ENCODE results near the gene SYNGR3. TPM values are rescaled to one million over a fixed set of nuclear protein-coding genes. Genes with fewer than 3 reads are reported as not detected.

SYNGR3 gene
- total and polyA plus RNA-seq, 2 of the 13 experiments (the other 11 are each of a cell fraction or from before 2014, with no cell fraction given): 0.97 to 5.7 TPM

DNA sequence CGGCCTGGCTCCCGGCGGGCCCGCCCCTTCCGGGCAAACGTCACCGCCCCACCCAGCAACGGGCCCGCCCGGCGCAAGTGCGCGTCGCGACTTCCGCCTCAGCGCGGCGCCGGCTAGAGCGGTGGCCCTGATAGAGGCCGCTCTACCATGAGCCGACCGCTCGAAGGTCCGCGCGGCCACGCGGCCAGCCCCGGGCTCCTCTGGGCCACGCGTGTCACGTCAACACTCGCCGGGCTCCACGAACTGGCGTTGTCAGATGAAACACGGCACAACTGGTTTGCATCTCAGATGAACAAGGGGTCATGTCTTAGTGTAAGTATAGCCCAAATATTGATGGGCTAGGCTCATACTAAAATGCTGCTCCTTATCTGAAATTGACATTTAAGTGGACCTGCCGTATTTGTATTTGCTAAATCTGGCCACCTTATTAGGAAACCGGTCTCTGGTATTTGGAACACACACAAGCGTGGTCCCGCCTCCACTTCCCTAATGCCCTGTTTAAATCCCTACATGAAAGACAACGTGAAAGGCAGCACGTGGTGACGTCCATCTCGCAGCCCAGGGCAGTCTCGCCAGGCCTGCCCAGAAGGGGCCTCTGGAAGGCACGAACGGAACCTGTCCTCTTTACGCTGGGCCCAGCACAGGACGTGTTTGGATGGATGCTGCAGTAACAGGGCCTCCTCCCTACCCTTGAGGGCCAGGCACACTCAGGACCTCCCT, 20.2 kb downstream of the SYNGR3 start, which contains the start of gene ZNF598 (continued):
- TF ChIP-seq, protein P1, sequence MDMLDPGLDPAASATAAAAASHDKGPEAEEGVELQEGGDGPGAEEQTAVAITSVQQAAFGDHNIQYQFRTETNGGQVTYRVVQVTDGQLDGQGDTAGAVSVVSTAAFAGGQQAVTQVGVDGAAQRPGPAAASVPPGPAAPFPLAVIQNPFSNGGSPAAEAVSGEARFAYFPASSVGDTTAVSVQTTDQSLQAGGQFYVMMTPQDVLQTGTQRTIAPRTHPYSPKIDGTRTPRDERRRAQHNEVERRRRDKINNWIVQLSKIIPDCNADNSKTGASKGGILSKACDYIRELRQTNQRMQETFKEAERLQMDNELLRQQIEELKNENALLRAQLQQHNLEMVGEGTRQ (IDR thresholded peaks at IDR 0.05; ENCODE audit: low read depth, low read length): no peak
- TF ChIP-seq, protein P1 (CRISPR knock-in tag; IDR thresholded peaks at IDR 0.05; ENCODE audit: borderline replicate concordance): no peak
- TF ChIP-seq PHF8 (CRISPR knock-in tag; IDR thresholded peaks at IDR 0.05) (peak; percentile 86), HHEX (CRISPR knock-in tag; IDR thresholded peaks at IDR 0.05) (no peak), NFIC (IDR thresholded peaks at IDR 0.05; ENCODE audit: low read length) (no peak), HNRNPL (IDR thresholded peaks at IDR 0.05; ENCODE audit: low read depth, low read length) (no peak), JUNB (CRISPR knock-in tag; IDR thresholded peaks at IDR 0.05; ENCODE audit: borderline replicate concordance) (no peak), ZNF263 (CRISPR knock-in tag; IDR thresholded peaks at IDR 0.05) (no peak), NAIF1 (CRISPR knock-in tag; IDR thresholded peaks at IDR 0.05; ENCODE audit: borderline replicate concordance) (no peak), NCOR1 (IDR thresholded peaks at IDR 0.05; ENCODE audit: borderline replicate concordance, low read length) (no peak)
- TF ChIP-seq, protein P2, sequence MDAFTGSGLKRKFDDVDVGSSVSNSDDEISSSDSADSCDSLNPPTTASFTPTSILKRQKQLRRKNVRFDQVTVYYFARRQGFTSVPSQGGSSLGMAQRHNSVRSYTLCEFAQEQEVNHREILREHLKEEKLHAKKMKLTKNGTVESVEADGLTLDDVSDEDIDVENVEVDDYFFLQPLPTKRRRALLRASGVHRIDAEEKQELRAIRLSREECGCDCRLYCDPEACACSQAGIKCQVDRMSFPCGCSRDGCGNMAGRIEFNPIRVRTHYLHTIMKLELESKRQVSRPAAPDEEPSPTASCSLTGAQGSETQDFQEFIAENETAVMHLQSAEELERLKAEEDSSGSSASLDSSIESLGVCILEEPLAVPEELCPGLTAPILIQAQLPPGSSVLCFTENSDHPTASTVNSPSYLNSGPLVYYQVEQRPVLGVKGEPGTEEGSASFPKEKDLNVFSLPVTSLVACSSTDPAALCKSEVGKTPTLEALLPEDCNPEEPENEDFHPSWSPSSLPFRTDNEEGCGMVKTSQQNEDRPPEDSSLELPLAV (CRISPR knock-in tag; conservative IDR thresholded peaks at IDR 0.05; ENCODE audit: low read depth): no peak
- TF ChIP-seq, protein P3, sequence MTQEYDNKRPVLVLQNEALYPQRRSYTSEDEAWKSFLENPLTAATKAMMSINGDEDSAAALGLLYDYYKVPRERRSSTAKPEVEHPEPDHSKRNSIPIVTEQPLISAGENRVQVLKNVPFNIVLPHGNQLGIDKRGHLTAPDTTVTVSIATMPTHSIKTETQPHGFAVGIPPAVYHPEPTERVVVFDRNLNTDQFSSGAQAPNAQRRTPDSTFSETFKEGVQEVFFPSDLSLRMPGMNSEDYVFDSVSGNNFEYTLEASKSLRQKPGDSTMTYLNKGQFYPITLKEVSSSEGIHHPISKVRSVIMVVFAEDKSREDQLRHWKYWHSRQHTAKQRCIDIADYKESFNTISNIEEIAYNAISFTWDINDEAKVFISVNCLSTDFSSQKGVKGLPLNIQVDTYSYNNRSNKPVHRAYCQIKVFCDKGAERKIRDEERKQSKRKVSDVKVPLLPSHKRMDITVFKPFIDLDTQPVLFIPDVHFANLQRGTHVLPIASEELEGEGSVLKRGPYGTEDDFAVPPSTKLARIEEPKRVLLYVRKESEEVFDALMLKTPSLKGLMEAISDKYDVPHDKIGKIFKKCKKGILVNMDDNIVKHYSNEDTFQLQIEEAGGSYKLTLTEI (CRISPR knock-in tag; conservative IDR thresholded peaks at IDR 0.05): no peak
- TF ChIP-seq, protein P4, sequence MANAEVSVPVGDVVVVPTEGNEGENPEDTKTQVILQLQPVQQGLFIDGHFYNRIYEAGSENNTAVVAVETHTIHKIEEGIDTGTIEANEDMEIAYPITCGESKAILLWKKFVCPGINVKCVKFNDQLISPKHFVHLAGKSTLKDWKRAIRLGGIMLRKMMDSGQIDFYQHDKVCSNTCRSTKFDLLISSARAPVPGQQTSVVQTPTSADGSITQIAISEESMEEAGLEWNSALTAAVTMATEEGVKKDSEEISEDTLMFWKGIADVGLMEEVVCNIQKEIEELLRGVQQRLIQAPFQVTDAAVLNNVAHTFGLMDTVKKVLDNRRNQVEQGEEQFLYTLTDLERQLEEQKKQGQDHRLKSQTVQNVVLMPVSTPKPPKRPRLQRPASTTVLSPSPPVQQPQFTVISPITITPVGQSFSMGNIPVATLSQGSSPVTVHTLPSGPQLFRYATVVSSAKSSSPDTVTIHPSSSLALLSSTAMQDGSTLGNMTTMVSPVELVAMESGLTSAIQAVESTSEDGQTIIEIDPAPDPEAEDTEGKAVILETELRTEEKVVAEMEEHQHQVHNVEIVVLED (CRISPR knock-in tag; IDR thresholded peaks at IDR 0.05; ENCODE audit: borderline replicate concordance): peak; percentile 76
- TF ChIP-seq, protein P5, sequence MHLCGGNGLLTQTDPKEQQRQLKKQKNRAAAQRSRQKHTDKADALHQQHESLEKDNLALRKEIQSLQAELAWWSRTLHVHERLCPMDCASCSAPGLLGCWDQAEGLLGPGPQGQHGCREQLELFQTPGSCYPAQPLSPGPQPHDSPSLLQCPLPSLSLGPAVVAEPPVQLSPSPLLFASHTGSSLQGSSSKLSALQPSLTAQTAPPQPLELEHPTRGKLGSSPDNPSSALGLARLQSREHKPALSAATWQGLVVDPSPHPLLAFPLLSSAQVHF (CRISPR knock-in tag; IDR thresholded peaks at IDR 0.05): peak; percentile 51; the same call in 1 of the 2 replicates
- TF ChIP-seq, protein P6, sequence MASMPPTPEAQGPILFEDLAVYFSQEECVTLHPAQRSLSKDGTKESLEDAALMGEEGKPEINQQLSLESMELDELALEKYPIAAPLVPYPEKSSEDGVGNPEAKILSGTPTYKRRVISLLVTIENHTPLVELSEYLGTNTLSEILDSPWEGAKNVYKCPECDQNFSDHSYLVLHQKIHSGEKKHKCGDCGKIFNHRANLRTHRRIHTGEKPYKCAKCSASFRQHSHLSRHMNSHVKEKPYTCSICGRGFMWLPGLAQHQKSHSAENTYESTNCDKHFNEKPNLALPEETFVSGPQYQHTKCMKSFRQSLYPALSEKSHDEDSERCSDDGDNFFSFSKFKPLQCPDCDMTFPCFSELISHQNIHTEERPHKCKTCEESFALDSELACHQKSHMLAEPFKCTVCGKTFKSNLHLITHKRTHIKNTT (CRISPR knock-in tag; IDR thresholded peaks at IDR 0.05): no peak
- TF ChIP-seq, protein P7, sequence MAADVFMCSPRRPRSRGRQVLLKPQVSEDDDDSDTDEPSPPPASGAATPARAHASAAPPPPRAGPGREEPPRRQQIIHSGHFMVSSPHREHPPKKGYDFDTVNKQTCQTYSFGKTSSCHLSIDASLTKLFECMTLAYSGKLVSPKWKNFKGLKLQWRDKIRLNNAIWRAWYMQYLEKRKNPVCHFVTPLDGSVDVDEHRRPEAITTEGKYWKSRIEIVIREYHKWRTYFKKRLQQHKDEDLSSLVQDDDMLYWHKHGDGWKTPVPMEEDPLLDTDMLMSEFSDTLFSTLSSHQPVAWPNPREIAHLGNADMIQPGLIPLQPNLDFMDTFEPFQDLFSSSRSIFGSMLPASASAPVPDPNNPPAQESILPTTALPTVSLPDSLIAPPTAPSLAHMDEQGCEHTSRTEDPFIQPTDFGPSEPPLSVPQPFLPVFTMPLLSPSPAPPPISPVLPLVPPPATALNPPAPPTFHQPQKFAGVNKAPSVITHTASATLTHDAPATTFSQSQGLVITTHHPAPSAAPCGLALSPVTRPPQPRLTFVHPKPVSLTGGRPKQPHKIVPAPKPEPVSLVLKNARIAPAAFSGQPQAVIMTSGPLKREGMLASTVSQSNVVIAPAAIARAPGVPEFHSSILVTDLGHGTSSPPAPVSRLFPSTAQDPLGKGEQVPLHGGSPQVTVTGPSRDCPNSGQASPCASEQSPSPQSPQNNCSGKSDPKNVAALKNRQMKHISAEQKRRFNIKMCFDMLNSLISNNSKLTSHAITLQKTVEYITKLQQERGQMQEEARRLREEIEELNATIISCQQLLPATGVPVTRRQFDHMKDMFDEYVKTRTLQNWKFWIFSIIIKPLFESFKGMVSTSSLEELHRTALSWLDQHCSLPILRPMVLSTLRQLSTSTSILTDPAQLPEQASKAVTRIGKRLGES (CRISPR knock-in tag; IDR thresholded peaks at IDR 0.05; ENCODE audit: borderline replicate concordance): no peak

Measured in HepG2 (cell line).